Upper lobe of right lung (tissue), 1 donor: ENCODE results near the gene TMEM117. TPM values are rescaled to one million over a fixed set of nuclear protein-coding genes. Genes with fewer than 3 reads are reported as not detected.

Source experiments
- ATAC-seq: fragments of 200-7000 bp; cut with Tn5 transposase; one replicate; pipeline ENCODE4 v1.9.1; 2020; ENCODE audit warnings: mild to moderate bottlenecking, moderate library complexity
- DNase-seq: peaks from one replicate; pipeline ENCODE4 v3.0.0-alpha.2; 2020
- H3K27ac ChIP-seq: fragments of 200-600 bp; one replicate; pipeline ENCODE4 v1.8.0; 2022
- H3K27me3 ChIP-seq: fragments of 200-600 bp; one replicate; pipeline ENCODE4 v1.8.0; 2022; ENCODE audit warnings: mild to moderate bottlenecking
- H3K36me3 ChIP-seq: fragments of 200-600 bp; one replicate; pipeline ENCODE4 v1.8.0; 2022
- H3K4me1 ChIP-seq: fragments of 200-600 bp; one replicate; pipeline ENCODE4 v1.8.0; 2022
- H3K4me3 ChIP-seq: fragments of 200-600 bp; one replicate; pipeline ENCODE4 v1.8.0; 2022; ENCODE audit warnings: mild to moderate bottlenecking
- H3K9me3 ChIP-seq: fragments of 200-600 bp; one replicate; pipeline ENCODE4 v1.8.0; 2022
- CTCF ChIP-seq: fragments of 200-600 bp; IDR thresholded peaks from one replicate; pipeline ENCODE4 v1.8.0; 2022; ENCODE audit warnings: antibody characterized with exemption
- intact Hi-C: fragments of 100-400 bp; cut with DNase I; formaldehyde crosslinking; loops from one replicate; pipeline ENCODE4 v1.11.0; 2022
- total RNA-seq: library from RNA; stranded (reverse); fragmentation: NEBNext Ultra II Directional; extraction: Animal tissue kit (Norgen Biotek cat#: 25700); gene quantifications from one replicate; pipeline ENCODE4 v1.2.1, GENCODE V29; 2021
- donor health status: DM: no; HTN: yes; CAD: no; lungs with severe emphysema.

TMEM117 gene
- total RNA-seq, 1 donor from 2014 or later: 4.6 TPM

GRCh38 chr12:43969882-43970281 is 134.0 kb downstream of the TMEM117 start:
- no peaks in the 10 kb centered on the region for H3K9me3 ChIP-seq
- DNase-seq (no peak), ATAC-seq (no peak)
- H3K4me1 ChIP-seq: no peaks in the 10 kb centered on the region
- no peak for TF ChIP-seq CTCF
- H3K27ac ChIP-seq: no peak overlapping the region
- no peaks in the 10 kb centered on the region for H3K27me3 ChIP-seq
- intact Hi-C loops: no loop called here
- no peaks in the 10 kb centered on the region for H3K36me3 ChIP-seq
- no peak overlapping the region for H3K4me3 ChIP-seq

- DNase-seq: no peak
- H3K4me1 ChIP-seq: no peaks in the 10 kb centered on the region
- no peak overlapping the region for H3K27ac ChIP-seq
- no peak for TF ChIP-seq CTCF
- H3K4me3 ChIP-seq: no peak overlapping the region
- intact Hi-C loops: no loop called here
- no peaks in the 10 kb centered on the region for H3K9me3 ChIP-seq
- no peaks in the 10 kb centered on the region for H3K36me3 ChIP-seq
- ATAC-seq: no peak
- H3K27me3 ChIP-seq: no peaks in the 10 kb centered on the region
These were observed 137.5 kb downstream of the TMEM117 start for GRCh38 chr12:43973385-43973784.

- Histone ChIP-seq H3K9me3 (no peaks in the 10 kb centered on the region), H3K36me3 (no peaks in the 10 kb centered on the region), H3K4me3 (no peak overlapping the region), H3K27me3 (no peaks in the 10 kb centered on the region), H3K4me1 (no peaks in the 10 kb centered on the region), H3K27ac (no peak overlapping the region)
- ATAC-seq (no peak), DNase-seq (no peak)
- TF ChIP-seq CTCF: no peak
- intact Hi-C loops: no loop called here
These were observed 138.1 kb downstream of the TMEM117 start for GRCh38 chr12:43973993-43974392.

GRCh38 chr12:43976027-43976426 is 140.1 kb downstream of the TMEM117 start:
- no peak for TF ChIP-seq CTCF
- no peak for DNase-seq
- Histone ChIP-seq H3K4me1 (no peaks in the 10 kb centered on the region), H3K36me3 (no peaks in the 10 kb centered on the region), H3K4me3 (no peak overlapping the region), H3K27ac (no peak overlapping the region), H3K27me3 (no peaks in the 10 kb centered on the region), H3K9me3 (no peaks in the 10 kb centered on the region)
- no peak for ATAC-seq
- intact Hi-C loops: no loop called here

- Histone ChIP-seq H3K36me3 (no peaks in the 10 kb centered on the region), H3K4me1 (no peaks in the 10 kb centered on the region), H3K9me3 (no peaks in the 10 kb centered on the region), H3K27ac (no peak overlapping the region), H3K4me3 (no peak overlapping the region), H3K27me3 (no peaks in the 10 kb centered on the region)
- no peak for TF ChIP-seq CTCF
- DNase-seq (no peak), ATAC-seq (no peak)
- intact Hi-C loops: no loop called here
These were observed 142.7 kb downstream of the TMEM117 start for GRCh38 chr12:43978556-43978955.

GRCh38 chr12:43979450-43979849 is 143.6 kb downstream of the TMEM117 start:
- Histone ChIP-seq H3K4me1 (no peaks in the 10 kb centered on the region), H3K4me3 (no peak overlapping the region)
- no peak for TF ChIP-seq CTCF

More at GRCh38 chr12:43979450-43979849, 143.6 kb downstream of the TMEM117 start:
- Histone ChIP-seq H3K36me3 (no peaks in the 10 kb centered on the region), H3K9me3 (no peaks in the 10 kb centered on the region), H3K27ac (no peak overlapping the region), H3K27me3 (no peaks in the 10 kb centered on the region)
- no peak for DNase-seq
- intact Hi-C loops: no loop called here
- no peak for ATAC-seq
